ENCODE data around the gene EID1.
"Not testable (repeated sequence)": the region's sequence is repeated elsewhere in the genome, so short reads cannot be mapped to it uniquely, and the experiment has no call there.

Gene EID1

GRCh38 chr15:48904758-48905157 lies 26.8 kb downstream of the EID1 start:
- no peak for TF ChIP-seq CTCF (IDR thresholded peaks at IDR 0.05; ENCODE audit: low read length, missing control alignments)
- no peak overlapping the region for H3K4me3 ChIP-seq (replicated peaks; ENCODE audit: low read depth, low read length)
- DNase-seq (ENCODE audit: low read depth), result no peak

GRCh38 chr15:48905216-48905615 lies 27.3 kb downstream of the EID1 start:
- no peak for TF ChIP-seq CTCF (IDR thresholded peaks at IDR 0.05; ENCODE audit: low read length, missing control alignments)
- H3K4me3 ChIP-seq (replicated peaks; ENCODE audit: low read depth, low read length), result no peak overlapping the region
- DNase-seq (ENCODE audit: low read depth), result no peak

- H3K4me3 ChIP-seq (replicated peaks; ENCODE audit: low read depth, low read length), result no peak overlapping the region
- TF ChIP-seq CTCF (IDR thresholded peaks at IDR 0.05; ENCODE audit: low read length, missing control alignments), result no peak
- no peak for DNase-seq (ENCODE audit: low read depth)
These were observed 27.9 kb downstream of the EID1 start for GRCh38 chr15:48905847-48906246.

- H3K4me3 ChIP-seq (replicated peaks; ENCODE audit: low read depth, low read length); DNase-seq (ENCODE audit: low read depth): not testable (repeated sequence)
These were observed 31.4 kb downstream of the EID1 start for GRCh38 chr15:48909313-48909712.

GRCh38 chr15:48910554-48910953 lies 32.6 kb downstream of the EID1 start:
- not testable (repeated sequence) for DNase-seq (ENCODE audit: low read depth); H3K4me3 ChIP-seq (replicated peaks; ENCODE audit: low read depth, low read length)

GRCh38 chr15:48913141-48913540 lies 35.2 kb downstream of the EID1 start:
- H3K4me3 ChIP-seq (replicated peaks; ENCODE audit: low read depth, low read length), result no peak overlapping the region
- no peak for TF ChIP-seq CTCF (IDR thresholded peaks at IDR 0.05; ENCODE audit: low read length, missing control alignments)
- DNase-seq (ENCODE audit: low read depth), result no peak

GRCh38 chr15:48914717-48915116 lies 36.8 kb downstream of the EID1 start:
- no peak for DNase-seq (ENCODE audit: low read depth)
- TF ChIP-seq CTCF (IDR thresholded peaks at IDR 0.05; ENCODE audit: low read length, missing control alignments), result no peak
- H3K4me3 ChIP-seq (replicated peaks; ENCODE audit: low read depth, low read length), result no peak overlapping the region

- TF ChIP-seq CTCF (IDR thresholded peaks at IDR 0.05; ENCODE audit: low read length, missing control alignments), result no peak
- no peak overlapping the region for H3K4me3 ChIP-seq (replicated peaks; ENCODE audit: low read depth, low read length)
- DNase-seq (ENCODE audit: low read depth), result no peak
These were observed 37.9 kb downstream of the EID1 start for GRCh38 chr15:48915861-48916260.

Data from fibroblast of pulmonary artery (primary cell).